ENCODE results near the gene ELMO1.

The ELMO1 gene

GRCh38 chr7:37110660-37111424, 337.8 kb downstream of the ELMO1 start:
- DNase-seq = no peak

DNA sequence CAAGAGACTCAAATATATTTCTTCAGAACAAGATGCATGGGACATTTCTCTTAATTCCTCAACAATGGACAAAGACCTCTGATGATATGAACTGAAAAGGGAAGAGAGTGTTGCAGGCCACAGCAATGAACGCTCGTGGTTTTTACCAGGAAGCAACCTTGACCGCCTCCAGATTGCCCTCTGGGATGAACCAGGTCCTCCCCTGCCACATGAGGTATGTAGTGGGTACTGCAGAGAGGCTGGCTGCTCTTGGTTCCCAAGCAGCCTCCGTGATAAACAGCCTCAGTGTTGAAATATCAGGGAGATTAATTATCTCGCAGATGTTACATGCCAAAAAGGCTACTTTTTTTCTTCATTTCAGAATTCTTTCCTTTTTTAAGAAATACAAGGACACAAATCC, 338.8 kb downstream of the ELMO1 start:
- no peak for DNase-seq

GRCh38 chr7:37109016-37109683, 339.5 kb downstream of the ELMO1 start:
- DNase-seq = no peak

GRCh38 chr7:37108615-37109014, 340.0 kb downstream of the ELMO1 start:
- DNase-seq = no peak

DNA sequence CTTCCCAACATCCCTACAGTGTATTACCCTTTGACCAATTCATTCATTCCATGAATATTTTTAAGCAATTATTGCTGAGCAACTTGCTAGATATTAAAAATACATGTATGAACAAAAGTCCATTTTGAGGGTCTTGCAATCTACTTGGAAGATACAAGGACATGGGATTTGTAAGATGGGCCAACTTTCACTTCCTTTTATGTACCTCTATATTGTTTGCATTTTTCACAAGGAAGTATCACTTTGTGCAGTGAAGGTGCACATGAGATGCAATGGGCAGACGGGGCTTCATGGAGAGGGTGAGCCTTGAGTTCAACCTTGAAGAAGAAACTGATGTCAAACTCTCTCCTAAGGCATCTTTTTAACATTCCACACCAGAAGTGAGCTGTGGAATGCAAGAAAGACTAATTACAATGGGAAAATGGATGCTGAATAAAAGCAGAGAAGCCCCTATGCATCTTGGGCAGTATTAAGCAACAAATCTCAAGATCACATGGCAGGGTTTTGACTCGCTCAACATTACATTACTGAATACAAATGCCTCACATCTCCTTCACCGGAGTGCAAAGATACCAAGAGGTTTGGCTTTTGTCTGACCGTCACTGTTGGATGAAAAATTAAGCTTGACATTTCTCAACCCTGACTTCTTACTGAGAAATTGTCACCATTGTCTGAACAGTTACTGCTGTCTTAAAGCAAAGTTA, 341.5 kb downstream of the ELMO1 start:
- DNase-seq = no peak

DNA sequence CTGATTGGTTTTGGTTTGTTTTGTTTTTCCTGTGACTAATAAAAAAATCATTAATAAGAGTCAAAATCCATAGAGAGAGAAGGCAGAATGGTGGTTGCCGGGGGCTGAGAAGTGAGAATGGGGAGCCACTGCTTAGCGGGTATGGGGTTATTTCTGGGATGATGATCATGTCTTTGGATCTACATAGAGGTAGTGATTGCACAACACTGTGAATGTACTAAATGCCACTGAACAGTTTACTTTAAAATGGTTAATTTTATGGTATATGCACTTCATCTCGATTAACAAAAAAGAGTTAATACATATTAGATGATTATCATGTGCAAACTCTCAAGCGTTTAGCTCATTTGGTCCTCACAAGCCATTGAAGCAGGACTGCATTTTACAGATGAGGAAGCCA, 342.9 kb downstream of the ELMO1 start:
- no peak for DNase-seq

DNA sequence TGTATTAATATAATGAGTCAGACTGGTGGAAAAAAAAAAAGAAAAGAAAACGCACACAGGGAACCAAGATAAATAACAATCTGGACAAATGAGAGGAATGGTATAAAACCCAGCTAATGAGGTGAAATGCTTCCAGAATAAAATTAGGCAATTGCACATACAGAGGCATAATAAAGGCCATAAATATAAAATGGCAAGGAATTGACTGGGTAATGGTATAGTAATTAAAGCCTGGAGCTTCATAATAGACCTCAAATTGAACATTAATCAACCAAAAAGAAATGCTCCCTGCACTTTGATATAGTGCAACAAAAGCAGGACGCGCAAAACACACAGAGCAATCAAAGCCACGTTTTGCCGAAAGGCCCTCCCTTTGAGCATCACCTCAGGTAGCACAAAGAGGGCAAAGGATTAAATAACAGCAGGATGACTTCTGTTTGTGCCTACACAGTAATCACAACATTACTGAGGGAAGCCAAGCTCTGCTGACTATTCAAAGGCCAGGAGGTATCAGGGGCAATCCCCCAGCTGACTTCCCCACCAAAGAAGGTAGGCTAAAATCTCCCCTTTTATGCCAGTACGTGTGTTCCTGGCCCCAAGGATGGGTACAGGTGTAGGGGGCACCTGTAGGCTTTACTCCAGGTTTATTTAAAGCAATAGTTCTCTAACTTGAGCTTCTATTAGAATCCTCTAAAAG, 343.7 kb downstream of the ELMO1 start:
- no peak for DNase-seq

DNA sequence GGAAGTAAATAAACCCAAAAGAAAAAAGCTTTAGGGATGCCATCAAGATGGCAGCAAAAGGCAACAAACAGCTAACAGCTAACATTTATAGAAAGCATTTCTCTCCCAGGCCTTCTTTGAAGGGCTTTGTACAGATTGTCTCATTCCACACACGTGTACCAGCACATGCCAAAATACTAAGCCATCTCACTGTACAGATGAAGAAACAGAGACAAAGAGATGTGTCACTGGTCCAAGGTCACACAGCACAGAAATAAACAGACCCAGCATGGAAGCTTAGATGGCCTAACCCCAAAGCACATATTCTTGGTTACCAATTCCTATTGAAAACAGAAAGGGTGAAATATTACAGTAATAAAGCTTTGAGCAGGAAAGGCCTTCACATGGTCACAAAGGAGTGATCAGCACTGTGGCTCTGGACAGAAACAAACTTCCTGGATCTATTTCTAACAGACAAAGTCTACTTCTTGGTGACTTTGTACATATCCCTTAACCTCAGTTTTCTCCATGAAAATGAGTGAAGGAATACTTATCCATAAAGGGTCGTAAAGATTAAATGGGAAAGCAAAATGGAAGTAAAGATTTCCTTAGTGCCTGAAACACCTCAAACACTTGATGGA, 346.0 kb downstream of the ELMO1 start:
- no peak for DNase-seq

- no peak for DNase-seq
Observed at GRCh38 chr7:37100735-37101331, 347.8 kb downstream of the ELMO1 start.

DNA sequence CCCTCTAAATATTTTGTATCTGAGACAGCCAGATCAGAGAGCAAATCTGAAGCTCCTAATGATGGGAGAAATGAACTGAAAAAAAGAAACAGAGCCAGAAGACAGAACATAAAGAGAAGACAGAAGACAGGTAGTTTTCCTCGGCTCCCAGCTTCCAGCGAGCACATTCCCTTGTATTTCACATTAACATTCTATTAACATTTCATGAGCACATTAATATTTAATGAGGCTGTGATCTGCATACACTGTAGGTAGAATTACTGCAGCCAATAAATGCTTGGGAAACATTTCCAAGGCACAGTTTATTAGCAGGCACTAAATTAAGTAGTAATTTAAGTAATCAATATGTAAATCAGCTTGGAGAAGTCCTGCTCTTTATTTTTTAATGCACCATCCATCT, 349.9 kb downstream of the ELMO1 start:
- DNase-seq = no peak

DNA sequence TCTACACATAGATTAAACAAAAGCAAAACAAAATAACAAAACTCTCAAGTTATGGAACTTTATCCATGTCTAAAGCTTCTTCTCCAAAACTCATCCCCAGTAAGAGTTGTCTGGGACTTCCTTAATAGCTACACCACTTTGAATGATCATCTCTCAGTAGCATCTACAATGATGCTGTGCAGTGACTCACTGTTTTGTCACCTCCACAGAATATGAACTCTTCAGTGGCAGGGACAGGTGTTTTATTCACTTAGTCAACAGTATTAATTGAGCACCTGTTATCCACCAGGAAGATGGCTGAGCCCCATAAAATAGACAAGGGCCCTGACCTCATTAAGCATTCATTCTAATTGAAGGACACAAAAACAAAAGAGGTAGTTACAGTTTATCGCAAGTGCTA, 350.7 kb downstream of the ELMO1 start:
- DNase-seq = no peak

DNA sequence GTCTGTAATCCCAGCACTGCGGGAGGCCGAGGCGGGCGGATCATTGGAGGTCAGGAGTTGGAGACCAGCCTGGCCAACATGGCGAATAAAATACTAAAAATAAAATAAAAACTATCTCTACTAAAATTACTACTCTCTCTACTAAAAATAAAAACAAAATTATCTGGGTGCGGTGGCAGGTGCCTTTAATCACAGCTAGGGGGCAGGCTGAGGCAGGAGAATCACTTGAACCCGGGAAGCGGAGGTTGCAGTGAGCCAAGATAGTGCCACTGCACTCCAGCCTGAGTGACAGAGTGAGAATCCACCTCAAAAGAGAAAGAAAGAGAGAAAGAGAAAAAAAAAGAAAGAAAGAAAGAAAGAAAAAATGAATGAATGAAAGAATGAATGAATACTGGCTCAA, 351.4 kb downstream of the ELMO1 start:
- DNase-seq = no peak

GRCh38 chr7:37096341-37096740, 352.3 kb downstream of the ELMO1 start:
- DNase-seq = no peak

DNA sequence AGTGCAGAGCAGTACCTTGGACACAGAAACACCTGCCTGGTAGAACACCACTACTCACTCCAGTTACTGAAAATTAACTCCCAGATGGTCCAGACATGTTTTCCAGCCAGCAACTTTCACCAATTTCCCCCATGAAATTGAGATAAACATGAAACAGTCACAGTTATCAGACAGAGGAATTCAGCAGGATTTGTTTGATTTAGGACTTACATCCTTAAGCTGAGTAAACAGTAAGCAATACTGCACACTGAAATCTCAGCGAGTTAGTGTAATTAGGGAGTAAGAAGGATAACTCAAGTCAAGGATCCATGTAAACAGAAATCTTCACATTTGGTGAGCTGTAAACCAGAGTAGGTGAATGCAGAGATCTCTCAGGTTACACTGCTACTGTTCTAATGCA, 353.5 kb downstream of the ELMO1 start:
- DNase-seq = no peak

GRCh38 chr7:37093257-37093656, 355.4 kb downstream of the ELMO1 start:
- DNase-seq = no peak

DNA sequence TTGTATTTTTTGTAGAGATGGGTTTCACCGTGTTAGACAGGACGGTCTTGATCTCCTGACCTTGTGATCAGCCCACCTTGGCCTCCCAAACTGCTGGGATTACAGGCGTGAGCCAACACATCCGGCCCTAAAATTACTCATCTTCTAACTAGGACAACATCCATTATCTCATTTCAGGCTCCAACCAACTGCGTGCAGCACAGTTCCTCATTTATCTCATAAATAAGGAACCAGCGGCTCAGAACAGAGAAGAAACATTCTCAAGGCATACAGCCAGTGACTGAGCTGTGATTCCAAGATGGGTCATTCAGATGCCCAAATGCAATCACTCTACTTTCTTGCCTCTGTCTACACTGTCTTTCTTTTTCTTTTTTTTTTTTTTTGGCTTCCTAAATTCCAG, 356.1 kb downstream of the ELMO1 start:
- DNase-seq = no peak

DNA sequence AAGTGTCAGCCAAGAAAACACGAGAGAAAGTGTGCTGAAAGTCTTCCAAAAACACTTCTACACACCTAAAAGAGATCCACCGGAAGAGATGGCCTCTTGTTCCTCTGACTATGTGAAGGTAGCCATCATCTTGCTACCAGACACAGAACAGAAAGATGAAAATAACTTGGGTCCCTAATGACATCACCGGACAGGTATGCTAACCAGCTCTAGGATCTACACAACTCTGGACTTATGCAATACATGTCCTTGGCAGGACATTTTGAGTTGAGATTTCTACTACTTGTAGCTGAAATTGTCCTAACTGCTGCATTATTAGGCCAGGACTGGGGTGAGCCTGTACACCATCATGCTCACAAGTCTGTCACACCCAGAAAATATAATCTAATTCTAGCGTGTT, 358.7 kb downstream of the ELMO1 start:
- DNase-seq = peak; percentile 2

DNA sequence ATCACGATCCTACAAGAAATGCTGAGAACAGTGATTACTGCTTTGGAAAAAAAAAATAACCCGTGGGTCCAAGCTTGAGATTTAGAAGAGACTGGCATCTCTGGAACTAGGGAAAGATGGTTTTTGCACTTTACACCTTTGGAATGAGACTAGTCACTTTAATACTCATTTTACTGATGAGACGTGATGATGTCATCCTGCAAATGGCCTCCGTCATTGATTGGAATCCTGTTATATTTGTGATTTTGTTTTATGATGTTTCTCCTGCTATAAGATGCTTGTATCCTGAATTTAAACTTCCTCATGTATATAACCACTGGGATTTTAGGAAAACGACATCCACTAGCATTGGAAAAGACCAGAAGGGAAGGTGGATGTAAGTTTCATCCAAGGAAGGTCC, 363.1 kb downstream of the ELMO1 start:
- DNase-seq = no peak

DNA sequence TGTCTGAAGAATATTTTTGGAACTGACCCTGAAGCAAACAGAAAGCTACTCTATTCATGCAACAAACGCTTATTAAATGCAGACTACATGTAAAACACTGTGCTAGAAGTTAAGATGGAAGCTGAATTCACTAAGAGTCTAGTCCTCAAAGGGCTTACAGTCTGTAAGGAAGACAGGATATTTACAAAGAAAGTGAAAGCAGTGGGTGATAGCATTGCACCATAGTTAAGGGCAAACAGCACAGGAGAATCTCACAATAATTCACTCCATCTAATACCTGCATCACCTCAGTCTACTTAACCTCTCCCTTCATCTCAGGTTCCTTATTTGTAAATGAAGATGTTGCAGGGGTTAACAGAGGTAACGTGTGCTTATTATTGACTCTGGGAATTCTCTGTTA, 364.4 kb downstream of the ELMO1 start:
- DNase-seq = no peak

GRCh38 chr7:37083311-37084096, 365.2 kb downstream of the ELMO1 start:
- peak; percentile 3 for DNase-seq

GRCh38 chr7:37081436-37081835, 367.2 kb downstream of the ELMO1 start:
- DNase-seq = no peak

DNA sequence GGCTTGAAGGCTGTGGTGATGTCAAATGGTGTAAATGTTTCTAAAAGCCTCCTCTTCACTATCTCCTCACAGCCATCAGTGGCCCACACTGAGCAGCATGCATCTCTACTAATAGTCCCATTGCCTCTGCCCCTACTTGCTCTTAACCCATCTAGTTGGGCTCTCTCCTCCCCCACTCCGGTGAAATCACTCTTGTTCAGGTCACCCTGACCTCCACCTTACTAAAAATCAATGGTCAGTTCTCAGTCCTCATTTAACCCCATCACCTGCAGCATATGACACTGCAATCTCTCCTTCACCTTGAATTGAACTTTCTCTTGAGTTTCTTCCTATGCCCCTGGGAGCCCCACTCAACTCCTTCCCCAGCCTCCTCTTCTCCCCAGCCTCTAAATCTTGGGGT, 369.2 kb downstream of the ELMO1 start:
- DNase-seq = no peak

Data from EL (cell line).